Mucosa of rectum (tissue), 2 donors: ENCODE data around the gene GPR152.
A peak's percentile ranks its signal among the peaks of the same experiment; 100 is the strongest.
"Not testable (repeated sequence)": the region's sequence is repeated elsewhere in the genome, so short reads cannot be mapped to it uniquely, and the experiment has no call there.

Experiments used
- H3K27ac ChIP-seq, 2 donors: one replicate each; pipeline ENCODE4 v1.7.0; 2013; ENCODE audit warnings: inconsistent platforms in 2 of 2, low read depth in 2 of 2, low read length in 2 of 2
- H3K27me3 ChIP-seq, 2 donors: one replicate each; pipeline ENCODE4 v1.7.0; 2013; ENCODE audit warnings: low read length in 2 of 2; ENCODE audit not compliant: control insufficient read depth in 2 of 2, insufficient read depth in 2 of 2
- H3K36me3 ChIP-seq, 2 donors: one replicate each; pipeline ENCODE4 v1.7.0; 2013; ENCODE audit warnings: low read length in 2 of 2; ENCODE audit not compliant: control insufficient read depth in 2 of 2, insufficient read depth in 2 of 2
- H3K4me1 ChIP-seq, 2 donors: one replicate each; pipeline ENCODE4 v1.7.0; 2013; ENCODE audit warnings: low read length in 2 of 2, mild to moderate bottlenecking in 1 of 2; ENCODE audit not compliant: control insufficient read depth in 2 of 2, insufficient read depth in 2 of 2
- H3K4me3 ChIP-seq, 2 donors: one replicate each; pipeline ENCODE4 v1.7.0; 2013; ENCODE audit warnings: low read length in 2 of 2
- H3K9ac ChIP-seq, 2 donors: one replicate each; pipeline ENCODE4 v1.7.0; 2013; ENCODE audit warnings: low read length in 2 of 2, low read depth in 1 of 2, mild to moderate bottlenecking in 1 of 2
- H3K9me3 ChIP-seq, 2 donors: one replicate each; pipeline ENCODE4 v1.7.0; 2013; ENCODE audit warnings: low read length in 2 of 2; ENCODE audit not compliant: control insufficient read depth in 2 of 2
- donor health status: healthy.
- donor health status: Normal muscosa, but diverticular disease.

GPR152 gene

GRCh38 chr11:67489203-67489884 lies 36.8 kb upstream of the GPR152 start:
- Histone ChIP-seq H3K9me3 (no peaks in the 10 kb centered on the region), H3K4me1 (peaks cover 17 to 20% of the 10 kb centered on the region in 2 donors), H3K36me3 (peaks cover 24 to 51% of the 10 kb centered on the region in 2 donors), H3K27me3 (no peaks in the 10 kb centered on the region), H3K9ac (no peak overlapping the region), H3K4me3 (no peak overlapping the region), H3K27ac (peak overlapping the region; percentile 55 to 68)

- Histone ChIP-seq H3K4me1 (peaks cover 27 to 34% of the 10 kb centered on the region in 2 donors), H3K27me3 (no peaks in the 10 kb centered on the region), H3K9ac (no peak overlapping the region), H3K9me3 (no peaks in the 10 kb centered on the region), H3K36me3 (peaks cover 9 to 37% of the 10 kb centered on the region in 2 donors), H3K27ac (peak overlapping the region in 1 of 2 donors; percentile 48), H3K4me3 (no peak overlapping the region)
Observed at GRCh38 chr11:67486481-67487195, 34.1 kb upstream of the GPR152 start.

GRCh38 chr11:67485873-67486361 lies 33.4 kb upstream of the GPR152 start:
- H3K9me3 ChIP-seq, H3K4me3 ChIP-seq, H3K27me3 ChIP-seq, H3K9ac ChIP-seq: not testable (repeated sequence)
- Histone ChIP-seq H3K36me3 (peaks cover 2 to 31% of the 10 kb centered on the region in 2 donors), H3K27ac (peak overlapping the region in 1 of 2 donors; percentile 48), H3K4me1 (peaks cover 27 to 34% of the 10 kb centered on the region in 2 donors)

GRCh38 chr11:67484847-67485311 lies 32.4 kb upstream of the GPR152 start:
- Histone ChIP-seq H3K27ac (peak overlapping the region; percentile 18 to 86), H3K9me3 (no peaks in the 10 kb centered on the region), H3K36me3 (peaks cover 2 to 20% of the 10 kb centered on the region in 2 donors), H3K9ac (peak overlapping the region; percentile 16 to 20), H3K4me3 (peak overlapping the region; percentile 6 to 59), H3K27me3 (no peaks in the 10 kb centered on the region), H3K4me1 (peaks cover 26 to 32% of the 10 kb centered on the region in 2 donors)

GRCh38 chr11:67483831-67484665 lies 31.5 kb upstream of the GPR152 start:
- H3K27ac ChIP-seq, result peak overlapping the region; percentile 26 to 86
- peak overlapping the region; percentile 16 to 80 for H3K9ac ChIP-seq
- peaks cover 2 to 19% of the 10 kb centered on the region in 2 donors for H3K36me3 ChIP-seq
- peak overlapping the region; percentile 13 to 91 for H3K4me3 ChIP-seq
- H3K9me3 ChIP-seq, result no peaks in the 10 kb centered on the region
- no peaks in the 10 kb centered on the region for H3K27me3 ChIP-seq
- peaks cover 23 to 25% of the 10 kb centered on the region in 2 donors for H3K4me1 ChIP-seq

- peak within 1 kb of the TSS; percentile 91 to 96 for H3K4me3 ChIP-seq
- H3K9ac ChIP-seq, result peak within 1 kb of the TSS; percentile 81 to 85
- no peaks in the 10 kb centered on the region for H3K9me3 ChIP-seq
- H3K27me3 ChIP-seq, result no peaks in the 10 kb centered on the region
- H3K36me3 ChIP-seq, result peaks cover 2 to 16% of the 10 kb centered on the region in 2 donors
- peak within 1 kb of the TSS; percentile 86 to 90 for H3K27ac ChIP-seq
- H3K4me1 ChIP-seq, result peaks cover 23 to 25% of the 10 kb centered on the region in 2 donors
Observed at GRCh38 chr11:67482827-67483798, 30.6 kb upstream of the GPR152 start, which contains the start of gene AIP. AIP (plus strand) TSS chr11:67483026; CDS start chr11:67483159, 133 bp downstream.

GRCh38 chr11:67482275-67482826 lies 29.8 kb upstream of the GPR152 start:
- H3K27ac ChIP-seq, result peak overlapping the region; percentile 86 to 90
- peaks cover 23 to 25% of the 10 kb centered on the region in 2 donors for H3K4me1 ChIP-seq
- H3K9me3 ChIP-seq, result no peaks in the 10 kb centered on the region
- H3K36me3 ChIP-seq, result peaks cover 2 to 8% of the 10 kb centered on the region in 2 donors
- no peaks in the 10 kb centered on the region for H3K27me3 ChIP-seq
- H3K4me3 ChIP-seq, result peak overlapping the region; percentile 91 to 96
- peak overlapping the region; percentile 81 to 85 for H3K9ac ChIP-seq

GRCh38 chr11:67477344-67478050 lies 25.0 kb upstream of the GPR152 start:
- not testable (repeated sequence) for H3K4me1 ChIP-seq, H3K36me3 ChIP-seq, H3K9ac ChIP-seq, H3K27ac ChIP-seq, H3K27me3 ChIP-seq, H3K9me3 ChIP-seq, H3K4me3 ChIP-seq
